K562 (cell line): ENCODE measurements around the gene SUMF1. TPM values are rescaled to one million over a fixed set of nuclear protein-coding genes. Genes with fewer than 3 reads are reported as not detected.
A peak's percentile ranks its signal among the peaks of the same experiment; 100 is the strongest.

Source experiments
- ATAC-seq: fragments of 200-7000 bp; cut with Tn5 transposase; 3 replicates; pipeline ENCODE4 v1.9.1; 2020; ENCODE audit warnings: moderate library complexity
- BruUV-seq: library from RNA; stranded (reverse); fragments of 400-500 nt; replicated peaks from 2 replicates; lab custom pipeline; 2021; lab: Mats Ljungman, UMichigan
- CTCF ChIA-PET: fragments of 300-600 bp; formaldehyde crosslinking; extraction: SDS; loops from one replicate; lab custom pipeline; 2021; ENCODE audit warnings: low intra/inter-chr PET ratio; lab: Yijun Ruan, JAX
- POLR2A ChIA-PET: fragments of 300-600, 350-650 bp; sonication (Branson Sonifier 250); formaldehyde crosslinking; extraction: SDS; loops from one replicate; lab custom pipeline; 2021; ENCODE audit warnings: antibody characterized with exemption, inconsistent platforms; lab: Yijun Ruan, JAX
- DNase-seq, 4 experiments: peaks; one replicate each; pipeline versions ENCODE4 v3.0.0 to v3.0.0-alpha.2; 2011 to 2018; ENCODE audit warnings: low spot score in 3 of 4, mixed read lengths in 3 of 4; ENCODE audit errors: extremely low read depth in 1 of 4
- FAIRE-seq: peaks from 2 replicates; lab custom pipeline; 2011; peaks lifted over from hg19 to GRCh38; lab: Jason Lieb, UNC
- H2AFZ ChIP-seq: 2 replicates; pipeline ENCODE4 v1.6.0; 2011; ENCODE audit warnings: low read depth, low read length, control low read depth, inconsistent platforms
- H3K27ac ChIP-seq: fragments of 200-600 bp; 3 replicates; pipeline ENCODE4 v1.8.0; 2011; ENCODE audit warnings: low read depth, mild to moderate bottlenecking, control low read depth, inconsistent platforms, low read length, moderate library complexity, mixed read lengths; ENCODE audit errors: extremely low read depth
- H3K27me3 ChIP-seq, 2 experiments: fragments of 300-600 bp in 1 of 2; 2 replicates in 1 of 2; 3 replicates in 1 of 2; pipeline versions ENCODE4 v1.6.0 to v1.8.0; 2011; ENCODE audit warnings: inconsistent platforms in 2 of 2, low read length in 2 of 2, mild to moderate bottlenecking in 1 of 2, mixed read lengths in 1 of 2, moderate library complexity in 1 of 2; ENCODE audit not compliant: control insufficient read depth in 2 of 2, insufficient read depth in 2 of 2
- H3K36me3 ChIP-seq: fragments of 300-600 bp; 3 replicates; pipeline ENCODE4 v1.8.0; 2011; ENCODE audit warnings: mild to moderate bottlenecking, low read length, inconsistent platforms; ENCODE audit not compliant: control insufficient read depth, insufficient read depth
- H3K4me1 ChIP-seq, 2 experiments: fragments of 200-600 bp in 1 of 2; replicated peaks in 1 of 2; 2 replicates in 1 of 2; 3 replicates in 1 of 2; pipeline versions ENCODE4 v1.5.1 to v1.8.0; 2011; ENCODE audit warnings: inconsistent platforms in 2 of 2, low read length in 2 of 2, mild to moderate bottlenecking in 1 of 2, mixed read lengths in 1 of 2, moderate library complexity in 1 of 2; ENCODE audit not compliant: control insufficient read depth in 2 of 2, insufficient read depth in 2 of 2
- H3K4me2 ChIP-seq: 2 replicates; pipeline ENCODE4 v1.6.1; 2011; ENCODE audit warnings: low read length, control low read depth, inconsistent platforms, mixed read lengths; ENCODE audit not compliant: insufficient read depth
- H3K4me3 ChIP-seq: fragments of 200-600 bp; sonication (generic), shearing (Covaris generic); 2 replicates; pipeline ENCODE4 v1.5.1; 2016; ENCODE audit warnings: control low read depth, inconsistent platforms
- H3K79me2 ChIP-seq: fragments of 200-600 bp; 3 replicates; pipeline ENCODE4 v1.8.0; 2011; ENCODE audit warnings: low read length, inconsistent platforms; ENCODE audit not compliant: control insufficient read depth, insufficient read depth
- H3K9ac ChIP-seq, 2 experiments: 2 replicates each; pipeline versions ENCODE4 v1.6.0 to v1.6.1; 2011; ENCODE audit warnings: low read depth in 2 of 2, low read length in 2 of 2, control low read depth in 1 of 2, inconsistent platforms in 1 of 2, mild to moderate bottlenecking in 1 of 2, mixed read lengths in 1 of 2; ENCODE audit not compliant: insufficient read depth in 1 of 2
- H3K9me1 ChIP-seq: one replicate; pipeline ENCODE4 v1.6.0; 2011; ENCODE audit warnings: inconsistent platforms, mild to moderate bottlenecking, low read length, moderate library complexity; ENCODE audit not compliant: control insufficient read depth, insufficient read depth
- H3K9me3 ChIP-seq: replicated peaks from 2 replicates; pipeline ENCODE4 v1.5.1; 2011; ENCODE audit warnings: low read depth, low read length, inconsistent platforms; ENCODE audit not compliant: control insufficient read depth, insufficient read depth
- H4K20me1 ChIP-seq: replicated peaks from 2 replicates; pipeline ENCODE4 v1.6.1; 2011; ENCODE audit warnings: low read length, inconsistent platforms, mixed read lengths; ENCODE audit not compliant: control insufficient read depth, insufficient read depth
- ATF7 ChIP-seq: fragments of 450-650 bp; IDR thresholded peaks from 2 replicates; pipeline ENCODE4 v1.7.1; 2014; ENCODE audit warnings: mild to moderate bottlenecking, moderate library complexity
- C11orf30 ChIP-seq: fragments of 450-650 bp; IDR thresholded peaks from 2 replicates; pipeline ENCODE4 v1.6.1; 2016; ENCODE audit warnings: low read depth, mild to moderate bottlenecking
- DPF2 ChIP-seq: fragments of 450-650 bp; IDR thresholded peaks from 2 replicates; pipeline ENCODE4 v1.6.1; 2016
- FOXA1 ChIP-seq: fragments of 450-650 bp; IDR thresholded peaks from 2 replicates; pipeline ENCODE4 v1.6.1; 2016; ENCODE audit warnings: mild to moderate bottlenecking, borderline replicate concordance
- HNRNPK ChIP-seq: fragments of 200-400 bp; formaldehyde crosslinking; IDR thresholded peaks from one replicate; pipeline ENCODE4 v1.6.1; 2018; ENCODE audit warnings: mild to moderate bottlenecking, low read depth, low read length; ENCODE audit not compliant: poor library complexity, severe bottlenecking
- JUND ChIP-seq, 2 experiments: IDR thresholded peaks; 2 replicates in 1 of 2; 3 replicates in 1 of 2; pipeline ENCODE4 v1.6.1; 2011; ENCODE audit warnings: borderline replicate concordance in 2 of 2, low read depth in 2 of 2, low read length in 2 of 2, improper control_type of control experiment in 1 of 2, missing biosample characterization in 1 of 2, missing genetic modification characterization in 1 of 2, missing genetic modification reagents in 1 of 2
- KLF13 ChIP-seq: fragments of 450-650 bp; IDR thresholded peaks from 2 replicates; pipeline ENCODE4 v1.6.1; 2016; ENCODE audit warnings: missing genetic modification characterization, low read depth, mild to moderate bottlenecking, missing compliant biosample characterization, moderate library complexity, borderline replicate concordance
- MAFF ChIP-seq: IDR thresholded peaks from 2 replicates; pipeline ENCODE4 v1.6.1; 2012; ENCODE audit warnings: low read length, improper control_type of control experiment
- MAFK ChIP-seq: IDR thresholded peaks from 2 replicates; pipeline ENCODE4 v1.6.1; 2011; ENCODE audit warnings: low read length, improper control_type of control experiment
- NBN ChIP-seq: fragments of 450-650 bp; IDR thresholded peaks from 2 replicates; pipeline ENCODE4 v1.6.1; 2016; ENCODE audit warnings: low read depth, mild to moderate bottlenecking
- RAD21 ChIP-seq, 2 experiments: fragments of 250-450 bp in 1 of 2; fragments of 450-650 bp in 1 of 2; sonication (Bioruptor Pico) in 1 of 2; formaldehyde crosslinking in 1 of 2; IDR thresholded peaks in 1 of 2; conservative IDR thresholded peaks in 1 of 2; 2 replicates each; pipeline versions ENCODE4 v1.4.0 to v1.8.0; 2020 to 2022; ENCODE audit warnings: mild to moderate bottlenecking in 2 of 2, moderate library complexity in 1 of 2
- SPI1 ChIP-seq: IDR thresholded peaks from 2 replicates; pipeline ENCODE4 v1.6.1; 2011; ENCODE audit warnings: low read depth, low read length, control low read depth, borderline replicate concordance
- TSC22D4 ChIP-seq: fragments of 450-650 bp; IDR thresholded peaks from 2 replicates; pipeline ENCODE4 v1.6.1; 2016; ENCODE audit warnings: missing genetic modification characterization, missing biosample characterization, control low read depth
- ZBTB34 ChIP-seq: fragments of 250-450 bp; sonication (Bioruptor Pico); IDR thresholded peaks from 2 replicates; pipeline ENCODE4 v1.8.0; 2021; ENCODE audit warnings: mild to moderate bottlenecking, moderate library complexity
- ZNF431 ChIP-seq: sonication (generic); formaldehyde crosslinking; IDR thresholded peaks from 2 replicates; pipeline ENCODE4 v1.8.0; 2022; ENCODE audit warnings: mild to moderate bottlenecking, missing genetic modification reagents
- WGBS: fragments of 100-300 bp; shearing (Covaris generic); methylation state at CpG from one replicate; pipeline ENCODE4 v1.1.6; 2016; ENCODE audit warnings: low coverage, mixed read lengths; ENCODE audit not compliant: insufficient coverage; ENCODE audit errors: missing lambda C conversion rate; 5-methylcytosine and 5-hydroxymethylcytosine counted together
- in situ Hi-C: fragments of 300-500 bp; cut with MboI; formaldehyde crosslinking; loops from 4 replicates; pipeline ENCODE4 v1.15.0; 2018; ENCODE audit warnings: inconsistent platforms, mixed read lengths
- intact Hi-C: fragments of 100-400 bp; cut with micrococcal nuclease; formaldehyde crosslinking; loops from 2 replicates; pipeline ENCODE4 v1.14.2; 2022
- polyA plus RNA-seq, 8 experiments: library from polyadenylated mRNA; depleted of rRNA in 4 of 8; stranded (reverse) in 5 of 8; unstranded in 3 of 8; fragments of >200 nt; fragmentation: Nextera tagmentation in 2 of 8; fragmentation: Illumina TruSeq in 1 of 8; extraction: Ambion mirVana in 2 of 8; extraction: Trizol in 1 of 8; gene quantifications; 2 replicates each; pipeline versions ENCODE4 v1.2.1 to v1.2.3, GENCODE V29; 2011 to 2014; ENCODE audit warnings: inconsistent platforms in 1 of 8, missing spikeins in 1 of 8
- total RNA-seq, 7 experiments: library from RNA; depleted of rRNA in 6 of 7; stranded (reverse); fragments of >200 nt in 6 of 7; fragmentation: Illumina TruSeq in 2 of 7; extraction: Trizol in 2 of 7; gene quantifications; 2 replicates each; pipeline versions ENCODE4 v1.2.1 to v1.2.3, GENCODE V29; 2011 to 2021; ENCODE audit warnings: low replicate concordance in 1 of 7
- TF ChIP-seq, protein P1 (sequence below): fragments of 250-450 bp; sonication (Bioruptor Pico); IDR thresholded peaks from 2 replicates; pipeline ENCODE4 v1.5.0; 2021; ENCODE audit warnings: mild to moderate bottlenecking, moderate library complexity

The SUMF1 gene
- total and polyA plus RNA-seq, 9 of the 15 experiments (the other 6 are each of a cell fraction or from before 2014, with no cell fraction given): 1.3 to 7.4 (median 4.2) TPM

GRCh38 chr3:4474683-4475490 lies 7.8 kb upstream of the SUMF1 start:
- ATAC-seq (peak; percentile 74), DNase-seq (peak in 2 of 4 experiments; percentile 42 to 63), FAIRE-seq (peak; percentile 74)
- POLR2A ChIA-PET: interaction anchor here (0.7 to 5.9 kb wide), 8 partner anchors 13 to 543 kb away, joined by 3 to 49 read pairs (median 4); partner anchors contain the start of gene ITPR1
- WGBS: 15% methylated on average over 7 of the region's 7 CpGs
- peak overlapping the region; percentile 69 for H3K4me2 ChIP-seq
- H3K9ac ChIP-seq: peak overlapping the region; percentile 26 to 70; a peak in 2 of 4 replicates
- H3K79me2 ChIP-seq: no peaks in the 10 kb centered on the region
- H3K27ac ChIP-seq: peak overlapping the region; percentile 11; the same call in 1 of the 3 replicates
- H3K27me3 ChIP-seq: peaks cover 0 to 4% of the 10 kb centered on the region in 2 experiments; a peak in 1 of 5 replicates
- no peaks in the 10 kb centered on the region for H4K20me1 ChIP-seq
- CTCF ChIA-PET: no interaction called here
- H3K36me3 ChIP-seq: no peaks in the 10 kb centered on the region
- intact Hi-C loops (no loop called here), in situ Hi-C loops (no loop called here)
- H2AFZ ChIP-seq: peak overlapping the region; percentile 92
- H3K9me3 ChIP-seq: no peaks in the 10 kb centered on the region
- H3K9me1 ChIP-seq: no peaks in the 10 kb centered on the region
- H3K4me3 ChIP-seq: no peak overlapping the region
- H3K4me1 ChIP-seq: peaks cover 8 to 10% of the 10 kb centered on the region in 2 experiments
- no TSS peak for BruUV-seq
- TF ChIP-seq JUND (IDR thresholded peaks at IDR 0.05; ENCODE audit: borderline replicate concordance, low read depth, low read length): peak; percentile 41; the same call in 1 of the 2 replicates
- TF ChIP-seq JUND (tag; IDR thresholded peaks at IDR 0.05; ENCODE audit: borderline replicate concordance, low read depth, low read length): peak; percentile 69; the same call in 2 of the 3 replicates
- TF ChIP-seq HNRNPK: no peak
- peak; percentile 77 for TF ChIP-seq DPF2
- TF ChIP-seq MAFF: peak; percentile 81
- no peak for TF ChIP-seq ZBTB34 (CRISPR knock-in tag)
- no peak for TF ChIP-seq KLF13
- 0 out of 4 replicates have a peak, but pooled peaks of 1 of the 2 experiments have one; percentile 10 for TF ChIP-seq RAD21 (CRISPR knock-in tag; conservative IDR thresholded peaks at IDR 0.05 in 1 of 2, IDR thresholded peaks at IDR 0.05 in 1 of 2)
- 0 out of 2 replicates have a peak, but pooled peaks have one; percentile 39 for TF ChIP-seq ATF7
- TF ChIP-seq, protein P1, sequence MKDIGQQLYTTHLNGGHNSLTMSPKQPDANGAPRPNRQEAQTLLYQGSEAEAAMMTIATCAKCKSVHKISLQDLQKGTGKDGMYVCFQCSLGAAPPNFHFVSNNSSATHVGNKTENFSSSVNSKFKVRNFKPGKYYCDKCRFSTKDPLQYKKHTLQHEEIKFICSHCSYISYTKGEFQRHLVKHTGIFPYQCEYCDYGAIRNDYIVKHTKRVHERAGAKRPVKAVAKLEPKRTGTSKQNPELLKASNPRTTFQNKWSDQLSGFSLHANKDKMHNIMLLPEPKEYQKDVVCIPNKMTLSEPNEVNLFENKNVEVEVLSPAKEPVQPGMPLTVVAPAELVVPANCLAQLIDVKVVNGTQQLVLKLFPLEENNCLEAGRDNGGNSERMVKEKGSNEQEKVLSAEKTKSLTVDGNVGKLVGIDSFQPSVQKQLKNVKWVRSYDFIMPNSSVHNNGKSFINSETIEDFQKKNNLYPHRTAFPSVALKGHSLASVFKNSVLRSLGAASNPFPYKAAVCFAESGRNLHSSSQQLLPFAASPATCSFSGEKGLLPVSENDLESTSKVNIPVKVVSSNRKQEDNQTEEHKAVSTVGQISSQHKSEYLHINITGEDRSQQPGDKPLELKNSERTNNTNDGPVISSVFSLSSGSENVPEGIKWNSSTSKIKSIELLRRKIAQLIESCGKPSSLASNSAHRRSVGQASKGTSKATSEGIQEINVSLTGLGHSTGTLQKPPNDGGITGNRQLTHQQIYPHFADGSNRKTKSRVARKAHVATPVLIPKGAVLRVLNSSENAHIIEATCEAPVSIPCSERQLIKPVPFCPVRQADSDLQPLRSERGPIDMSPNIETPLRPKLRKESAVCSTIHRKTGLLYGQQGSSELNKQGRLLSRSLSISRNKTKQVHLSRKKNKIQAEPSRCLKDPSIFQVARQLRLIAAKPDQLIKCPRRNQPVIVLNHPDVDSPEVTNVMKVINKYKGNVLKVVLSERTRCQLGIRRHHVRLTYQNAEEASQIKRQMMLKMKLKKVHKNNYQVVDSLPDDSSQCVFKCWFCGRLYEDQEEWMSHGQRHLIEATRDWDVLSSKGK (CRISPR knock-in tag): no peak
- TF ChIP-seq FOXA1: no peak
- peak; percentile 66; the same call in 1 of the 2 replicates for TF ChIP-seq MAFK
- peak; percentile 92 for TF ChIP-seq C11orf30
- TF ChIP-seq ZNF431: no peak
- peak; percentile 71; the same call in 1 of the 2 replicates for TF ChIP-seq SPI1
- no peak for TF ChIP-seq TSC22D4 (tag)
- peak; percentile 57; the same call in 1 of the 2 replicates for TF ChIP-seq NBN
